ENCODE results near the gene SPAG16. TPM values are rescaled to one million over a fixed set of nuclear protein-coding genes. Genes with fewer than 3 reads are reported as not detected.
"Not testable (repeated sequence)": the region's sequence is repeated elsewhere in the genome, so short reads cannot be mapped to it uniquely, and the experiment has no call there.

Gene SPAG16
- total RNA-seq, 1 experiment from 2014 or later = 17.6 TPM

DNA sequence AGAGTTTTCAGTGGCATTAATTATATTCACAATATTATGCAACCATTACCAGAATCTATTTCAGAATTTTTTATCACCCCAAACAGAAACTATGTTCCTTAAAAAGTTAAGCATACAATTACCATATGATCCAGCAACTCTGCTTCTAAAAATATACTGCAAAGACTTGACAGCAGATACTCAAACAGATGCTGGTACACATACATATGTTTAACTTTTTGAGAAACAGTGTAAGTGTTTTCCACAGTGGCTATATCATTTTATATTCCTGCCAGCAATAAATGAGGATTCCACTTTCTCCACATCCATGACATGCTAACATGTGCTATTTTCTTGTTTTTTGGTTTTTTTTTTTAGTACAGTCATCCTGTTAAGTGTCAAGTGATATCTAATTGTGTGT, 687.3 kb downstream of the SPAG16 start:
- Histone ChIP-seq H3K27me3 (replicated peaks) (no peaks in the 10 kb centered on the region), H3K36me3 (no peaks in the 10 kb centered on the region), H3K4me1 (replicated peaks) (no peaks in the 10 kb centered on the region), H3K4me3 (no peak overlapping the region), H3K27ac (no peak overlapping the region), H3K9me3 (replicated peaks) (no peaks in the 10 kb centered on the region)
- no peak for DNase-seq (ENCODE audit: low read depth in 1 of 2, low spot score in 2 of 2)

DNA sequence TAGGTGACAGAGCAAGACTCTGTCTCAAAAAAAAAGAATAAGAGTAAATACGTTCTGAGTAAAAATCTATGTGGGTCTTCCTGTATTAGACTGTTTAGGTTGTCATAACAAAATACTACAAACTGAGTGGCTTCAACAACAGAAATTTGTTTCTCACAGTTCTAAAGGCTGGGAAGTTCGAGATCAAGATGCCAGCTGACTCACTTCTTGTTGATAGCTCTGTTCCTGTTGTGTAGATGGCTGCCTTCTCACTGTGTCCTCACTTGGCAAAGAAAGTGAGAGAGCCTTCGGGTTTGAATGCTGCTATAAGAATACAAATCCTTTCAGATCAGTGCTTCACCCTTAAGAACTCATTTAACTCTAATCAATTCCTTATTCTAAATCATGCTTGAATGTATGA, 696.6 kb downstream of the SPAG16 start:
- no peaks in the 10 kb centered on the region for H3K27me3 ChIP-seq (replicated peaks)
- no peaks in the 10 kb centered on the region for H3K9me3 ChIP-seq (replicated peaks)
- no peak overlapping the region for H3K4me3 ChIP-seq
- no peaks in the 10 kb centered on the region for H3K4me1 ChIP-seq (replicated peaks)
- no peak overlapping the region for H3K27ac ChIP-seq
- DNase-seq (ENCODE audit: low read depth in 1 of 2, low spot score in 2 of 2) = no peak
- H3K36me3 ChIP-seq = no peaks in the 10 kb centered on the region

DNA sequence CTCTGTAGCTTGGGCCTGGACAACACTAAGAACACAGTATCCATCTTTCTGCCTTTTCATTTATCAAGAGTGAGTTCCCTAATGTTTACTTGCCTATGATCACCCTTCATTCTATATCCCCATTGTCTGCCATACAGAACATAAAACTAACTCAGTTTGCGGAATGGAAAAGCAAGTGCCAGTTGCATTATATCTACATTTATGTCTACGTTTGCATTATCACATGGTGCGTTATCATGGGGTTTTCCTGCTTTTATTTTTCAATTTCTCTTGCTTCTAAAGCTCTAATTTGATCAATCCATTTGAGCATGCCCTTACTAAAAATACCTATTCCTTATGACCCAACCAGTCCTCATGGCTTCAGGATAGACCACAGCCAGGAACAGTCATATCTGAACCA, 704.9 kb downstream of the SPAG16 start:
- Histone ChIP-seq H3K27me3 (replicated peaks) (no peaks in the 10 kb centered on the region), H3K9me3 (replicated peaks) (no peaks in the 10 kb centered on the region), H3K36me3 (no peaks in the 10 kb centered on the region), H3K27ac (no peak overlapping the region), H3K4me3 (no peak overlapping the region), H3K4me1 (replicated peaks) (no peaks in the 10 kb centered on the region; the same call in 1 of the 2 replicates)
- no peak for DNase-seq (ENCODE audit: low read depth in 1 of 2, low spot score in 2 of 2)

DNA sequence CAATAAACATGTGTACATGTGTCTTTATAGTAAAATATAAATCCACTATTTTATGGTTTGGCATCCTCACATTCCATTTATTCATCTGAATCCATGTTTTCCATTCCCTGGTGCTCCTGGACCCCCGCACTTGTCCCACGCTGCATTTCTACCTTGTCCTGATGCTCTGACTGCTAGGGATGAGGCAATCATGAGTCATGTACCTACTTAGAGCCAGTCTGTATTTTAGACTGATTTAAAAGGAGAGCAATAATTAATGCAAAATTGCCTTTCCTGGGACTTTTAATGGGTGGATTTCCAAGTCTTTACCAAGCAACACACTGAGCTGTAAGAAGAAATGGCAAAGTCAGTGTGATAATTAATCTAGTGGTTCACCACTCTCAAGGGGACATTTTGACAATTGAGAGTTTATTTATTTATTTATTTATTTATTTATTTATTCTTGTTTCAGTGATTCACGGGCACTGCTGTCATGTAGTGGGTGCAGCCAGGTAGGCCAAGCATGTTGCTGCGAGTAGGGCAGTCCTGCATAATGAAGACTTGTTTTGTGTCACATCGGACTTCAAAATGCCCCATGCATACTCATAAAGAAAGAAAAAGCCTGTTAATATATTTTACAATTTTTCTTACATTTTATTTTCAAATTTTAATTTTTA, 707.3 kb downstream of the SPAG16 start:
- peaks cover 14% of the 10 kb centered on the region for H3K4me1 ChIP-seq (replicated peaks)
- H3K36me3 ChIP-seq = no peaks in the 10 kb centered on the region
- H3K9me3 ChIP-seq (replicated peaks) = no peaks in the 10 kb centered on the region
- H3K27me3 ChIP-seq (replicated peaks) = no peaks in the 10 kb centered on the region
- DNase-seq (ENCODE audit: low read depth in 1 of 2, low spot score in 2 of 2) = no peak
- H3K27ac ChIP-seq = no peak overlapping the region
- H3K4me3 ChIP-seq = no peak overlapping the region

DNA sequence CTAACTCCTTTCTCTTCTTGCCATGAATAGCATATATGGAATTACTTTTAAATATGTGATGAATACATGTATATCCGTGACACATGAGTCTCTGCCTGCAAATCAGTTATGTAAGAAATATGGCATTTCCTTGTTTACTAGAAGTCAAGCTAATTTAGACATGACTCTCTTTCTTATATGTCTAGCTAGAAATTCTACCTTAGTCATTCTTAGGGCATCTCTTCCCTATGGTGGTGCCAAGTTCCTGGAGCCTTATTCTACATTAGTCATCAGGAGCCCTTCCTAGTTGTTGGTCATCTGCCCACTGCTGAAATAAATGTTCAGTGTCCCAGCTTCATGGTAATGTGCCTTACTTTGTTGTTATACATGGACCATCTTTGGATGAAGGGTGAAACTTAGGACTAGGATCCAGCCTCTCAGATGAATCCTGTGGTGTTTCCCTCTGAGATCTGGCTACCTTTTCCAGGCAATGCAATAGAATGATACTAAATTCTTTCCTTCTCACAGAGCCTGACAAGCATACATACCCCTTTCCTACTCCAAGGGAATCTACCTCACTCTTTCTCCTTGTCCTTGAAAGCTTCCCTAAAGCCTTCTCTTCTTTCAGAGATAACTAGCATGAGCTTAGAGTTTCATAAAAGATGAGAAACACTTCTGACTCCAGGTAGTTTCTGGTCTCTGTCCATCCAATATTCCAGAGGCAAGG, 711.3 kb downstream of the SPAG16 start:
- Histone ChIP-seq H3K4me3 (no peak overlapping the region), H3K4me1 (replicated peaks) (peaks cover 14% of the 10 kb centered on the region), H3K27me3 (replicated peaks) (no peaks in the 10 kb centered on the region), H3K27ac (peak overlapping the region; percentile 29), H3K9me3 (replicated peaks) (no peaks in the 10 kb centered on the region), H3K36me3 (no peaks in the 10 kb centered on the region)
- peak; percentile 51 to 56 for DNase-seq (ENCODE audit: low read depth in 1 of 2, low spot score in 2 of 2)

DNA sequence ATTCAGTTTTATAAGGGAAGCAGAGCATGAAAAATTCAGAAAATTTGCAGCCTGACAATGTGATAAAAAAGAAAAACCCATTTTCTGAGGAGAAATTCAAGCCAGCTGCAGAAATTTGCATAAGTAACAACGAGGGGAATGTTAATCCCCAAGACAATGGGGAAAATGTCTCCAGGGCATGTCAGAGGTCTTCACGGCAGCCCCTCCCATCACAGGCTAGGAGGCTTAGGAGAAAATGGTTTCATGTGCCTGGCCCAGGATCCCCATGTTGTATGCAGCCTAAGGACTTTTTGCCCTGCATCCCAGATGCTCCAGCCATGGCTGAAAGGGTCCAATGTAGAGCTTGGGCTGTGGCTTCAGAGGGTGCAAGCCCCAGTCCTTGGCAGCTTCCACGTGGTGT, 714.7 kb downstream of the SPAG16 start:
- DNase-seq (ENCODE audit: low read depth in 1 of 2, low spot score in 2 of 2); H3K9me3 ChIP-seq (replicated peaks); H3K27me3 ChIP-seq (replicated peaks); H3K36me3 ChIP-seq; H3K27ac ChIP-seq; H3K4me3 ChIP-seq: not testable (repeated sequence)
- peaks cover 14% of the 10 kb centered on the region for H3K4me1 ChIP-seq (replicated peaks)

DNA sequence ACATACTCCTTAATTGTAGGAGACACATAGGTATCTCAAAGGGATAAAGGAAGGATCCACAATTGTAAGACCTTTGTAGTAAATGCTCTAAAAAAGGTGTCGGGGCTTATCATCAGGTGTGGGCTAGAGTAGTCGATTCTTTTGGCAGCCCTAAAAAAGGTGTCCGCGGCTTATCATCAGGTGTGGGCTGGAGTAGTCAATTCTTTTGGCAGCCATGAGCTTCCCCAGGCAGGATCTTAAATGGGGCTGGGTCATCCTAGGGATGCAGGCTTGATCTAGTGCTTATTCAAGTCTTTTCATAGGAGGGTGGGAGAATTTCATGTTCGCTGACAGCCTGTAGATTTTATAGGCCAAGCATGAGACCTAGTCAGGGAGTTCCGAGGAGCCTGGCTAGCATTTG, 720.2 kb downstream of the SPAG16 start:
- Histone ChIP-seq H3K36me3 (no peaks in the 10 kb centered on the region), H3K27ac (no peak overlapping the region), H3K4me3 (no peak overlapping the region), H3K9me3 (replicated peaks) (no peaks in the 10 kb centered on the region), H3K4me1 (replicated peaks) (no peaks in the 10 kb centered on the region), H3K27me3 (replicated peaks) (no peaks in the 10 kb centered on the region)
- DNase-seq (ENCODE audit: low read depth in 1 of 2, low spot score in 2 of 2) = no peak

DNA sequence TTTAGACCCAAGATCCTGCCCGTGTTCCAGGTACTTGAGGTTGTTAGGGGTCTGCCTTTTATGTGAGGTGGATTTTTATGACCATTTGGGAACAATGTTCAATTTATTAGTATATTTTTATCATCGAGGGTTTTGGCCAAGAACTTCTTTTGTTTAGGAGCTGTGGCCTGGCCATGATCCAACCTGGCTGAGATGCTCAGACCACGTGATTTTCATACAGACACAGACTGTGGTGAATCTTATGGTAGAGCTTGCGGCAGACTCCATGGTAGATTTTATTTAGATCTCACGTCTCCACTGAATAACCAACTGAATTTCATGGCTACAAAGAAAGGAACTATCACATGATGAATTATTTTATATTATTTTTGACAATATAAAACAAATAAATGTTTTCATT, 721.1 kb downstream of the SPAG16 start:
- H3K36me3 ChIP-seq = no peaks in the 10 kb centered on the region
- H3K27me3 ChIP-seq (replicated peaks) = no peaks in the 10 kb centered on the region
- no peaks in the 10 kb centered on the region for H3K4me1 ChIP-seq (replicated peaks)
- no peaks in the 10 kb centered on the region for H3K9me3 ChIP-seq (replicated peaks)
- DNase-seq (ENCODE audit: low read depth in 1 of 2, low spot score in 2 of 2) = no peak
- no peak overlapping the region for H3K4me3 ChIP-seq
- H3K27ac ChIP-seq = no peak overlapping the region

DNA sequence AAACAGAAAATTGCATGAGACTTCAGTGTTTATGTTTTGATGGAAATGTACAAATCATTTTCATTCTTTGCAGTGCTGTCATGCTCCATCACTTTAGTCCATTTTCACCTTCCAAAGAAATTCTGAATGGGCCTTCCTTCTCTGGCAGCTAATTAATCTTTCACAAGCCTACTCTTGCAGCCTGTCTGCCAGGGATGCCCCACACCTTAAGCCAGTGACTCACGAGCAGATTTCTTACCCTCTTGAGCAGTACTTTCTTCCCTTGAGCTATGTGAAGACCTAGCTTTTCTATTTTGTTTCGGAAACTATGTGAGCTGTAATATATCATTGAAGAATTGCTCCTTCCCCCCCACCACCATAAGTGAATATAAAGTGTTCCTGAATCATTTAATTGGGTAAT, 722.3 kb downstream of the SPAG16 start:
- Histone ChIP-seq H3K27ac (no peak overlapping the region), H3K36me3 (no peaks in the 10 kb centered on the region), H3K27me3 (replicated peaks) (no peaks in the 10 kb centered on the region), H3K4me3 (no peak overlapping the region), H3K9me3 (replicated peaks) (no peaks in the 10 kb centered on the region), H3K4me1 (replicated peaks) (no peaks in the 10 kb centered on the region)
- DNase-seq (ENCODE audit: low read depth in 1 of 2, low spot score in 2 of 2) = no peak

DNA sequence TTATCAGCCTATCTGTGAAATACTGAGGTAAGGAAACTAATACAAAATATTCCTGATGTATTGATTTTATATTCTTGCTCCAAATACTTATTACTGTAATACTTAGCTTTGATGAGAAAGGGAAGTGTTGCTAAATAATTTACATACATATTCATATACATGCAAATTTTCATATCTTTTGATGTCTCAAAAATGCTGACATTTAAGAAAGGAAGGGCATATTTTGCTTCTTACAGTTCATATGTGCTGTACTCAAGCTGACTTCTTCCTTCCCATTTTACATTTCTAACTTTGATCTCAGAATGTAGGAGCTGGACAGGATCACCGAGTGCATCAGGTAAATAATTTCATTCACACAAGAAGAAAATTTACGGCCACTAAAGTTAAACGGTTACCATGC, 727.4 kb downstream of the SPAG16 start:
- no peaks in the 10 kb centered on the region for H3K9me3 ChIP-seq (replicated peaks)
- DNase-seq (ENCODE audit: low read depth in 1 of 2, low spot score in 2 of 2) = no peak
- no peaks in the 10 kb centered on the region for H3K36me3 ChIP-seq
- no peaks in the 10 kb centered on the region for H3K27me3 ChIP-seq (replicated peaks)
- H3K4me1 ChIP-seq (replicated peaks) = no peaks in the 10 kb centered on the region
- no peak overlapping the region for H3K4me3 ChIP-seq
- no peak overlapping the region for H3K27ac ChIP-seq

DNA sequence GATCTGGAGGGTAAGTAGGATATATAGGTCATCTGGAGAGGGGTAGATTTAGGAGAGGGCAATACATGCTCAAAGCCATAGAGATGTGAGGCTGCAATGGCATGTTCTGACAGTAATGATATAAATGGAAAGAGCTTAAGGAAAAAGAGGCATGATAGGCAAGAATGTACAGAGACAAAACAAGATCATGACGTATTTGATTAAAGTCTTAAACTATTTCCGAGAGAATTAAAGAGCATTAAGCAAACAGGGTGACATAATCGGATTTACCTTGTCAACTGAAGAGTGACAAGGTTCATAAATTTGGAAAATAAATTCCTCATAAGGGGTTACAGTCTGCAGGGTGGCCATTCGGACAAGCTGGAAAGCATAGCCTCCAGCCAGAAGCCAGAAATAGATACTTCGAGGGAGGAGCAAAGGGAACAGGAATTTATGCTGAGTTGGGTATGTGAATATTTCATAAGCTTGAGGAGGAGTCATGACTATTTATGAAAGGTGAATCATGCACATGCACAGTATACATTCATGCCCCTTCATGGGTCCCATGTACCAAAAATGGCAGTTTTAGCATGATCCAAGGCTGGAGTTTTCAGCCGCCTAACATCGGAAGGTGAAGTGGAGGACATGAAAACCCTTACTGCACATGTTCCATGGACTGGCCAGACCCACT, 730.4 kb downstream of the SPAG16 start:
- no peaks in the 10 kb centered on the region for H3K36me3 ChIP-seq
- peaks cover 11% of the 10 kb centered on the region for H3K4me1 ChIP-seq (replicated peaks)
- H3K9me3 ChIP-seq (replicated peaks) = no peaks in the 10 kb centered on the region
- DNase-seq (ENCODE audit: low read depth in 1 of 2, low spot score in 2 of 2) = no peak
- H3K27ac ChIP-seq = no peak overlapping the region
- no peaks in the 10 kb centered on the region for H3K27me3 ChIP-seq (replicated peaks)
- no peak overlapping the region for H3K4me3 ChIP-seq

DNA sequence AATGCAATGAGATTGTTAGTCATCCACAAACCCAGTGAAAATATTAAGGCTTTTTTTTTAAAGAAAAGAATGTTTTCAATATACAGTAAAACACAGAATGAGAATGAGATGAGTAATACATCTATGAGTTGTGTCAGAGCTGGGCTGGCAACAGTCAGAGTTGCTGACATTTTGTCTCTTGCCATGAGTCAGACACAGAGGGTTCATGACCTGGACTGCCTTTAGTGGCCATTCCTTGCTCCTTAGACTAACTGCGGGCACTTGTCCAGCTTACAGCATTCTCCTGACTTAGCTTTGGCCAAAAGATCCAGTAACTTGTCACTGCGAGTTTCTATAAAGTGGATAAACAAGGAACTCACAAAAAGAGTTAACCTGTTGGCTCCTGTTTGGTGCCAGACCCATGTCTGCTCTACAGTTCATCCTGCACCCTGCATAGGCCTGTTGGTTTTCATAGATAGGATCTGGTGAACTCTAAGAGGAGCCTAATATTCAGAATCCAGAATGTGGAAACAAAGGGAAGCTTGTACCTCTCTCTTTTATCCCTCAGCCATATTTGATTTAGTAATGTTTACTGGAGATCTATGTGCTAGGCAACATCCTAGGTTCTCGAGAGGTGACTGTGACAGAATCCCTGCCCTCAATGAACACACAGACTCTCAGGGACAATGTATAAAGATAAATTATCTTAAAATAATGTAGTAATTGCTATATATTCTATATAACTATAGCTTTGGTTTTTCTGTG, 735.1 kb downstream of the SPAG16 start:
- H3K4me3 ChIP-seq = no peak overlapping the region
- no peaks in the 10 kb centered on the region for H3K9me3 ChIP-seq (replicated peaks)
- H3K27ac ChIP-seq = peak overlapping the region; percentile 74
- H3K36me3 ChIP-seq = no peaks in the 10 kb centered on the region
- peaks cover 13% of the 10 kb centered on the region for H3K4me1 ChIP-seq (replicated peaks)
- DNase-seq (ENCODE audit: low read depth in 1 of 2, low spot score in 2 of 2) = peak; percentile 73 to 88
- H3K27me3 ChIP-seq (replicated peaks) = no peaks in the 10 kb centered on the region

DNA sequence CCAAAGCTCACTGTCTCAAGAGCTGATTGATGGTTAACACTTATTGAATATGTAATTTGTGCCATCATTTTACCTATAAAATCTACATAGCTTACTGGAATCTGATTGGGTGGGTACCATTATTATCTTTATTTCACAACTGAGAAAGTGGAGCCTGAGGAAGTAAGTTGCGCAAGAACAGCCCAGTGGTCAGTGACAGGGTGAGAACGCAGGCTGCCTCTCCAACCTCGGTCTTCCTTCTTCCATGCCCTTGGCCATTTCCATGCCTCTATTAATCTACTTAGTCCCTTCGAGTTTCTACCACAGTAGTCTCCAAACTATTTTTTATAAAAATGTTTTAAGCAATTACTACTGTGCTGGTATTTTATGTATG, 735.7 kb downstream of the SPAG16 start:
- no peaks in the 10 kb centered on the region for H3K9me3 ChIP-seq (replicated peaks)
- peaks cover 13% of the 10 kb centered on the region for H3K4me1 ChIP-seq (replicated peaks)
- no peaks in the 10 kb centered on the region for H3K27me3 ChIP-seq (replicated peaks)
- H3K27ac ChIP-seq = peak overlapping the region; percentile 74
- H3K36me3 ChIP-seq = no peaks in the 10 kb centered on the region
- DNase-seq (ENCODE audit: low read depth in 1 of 2, low spot score in 2 of 2) = no peak
- no peak overlapping the region for H3K4me3 ChIP-seq

DNA sequence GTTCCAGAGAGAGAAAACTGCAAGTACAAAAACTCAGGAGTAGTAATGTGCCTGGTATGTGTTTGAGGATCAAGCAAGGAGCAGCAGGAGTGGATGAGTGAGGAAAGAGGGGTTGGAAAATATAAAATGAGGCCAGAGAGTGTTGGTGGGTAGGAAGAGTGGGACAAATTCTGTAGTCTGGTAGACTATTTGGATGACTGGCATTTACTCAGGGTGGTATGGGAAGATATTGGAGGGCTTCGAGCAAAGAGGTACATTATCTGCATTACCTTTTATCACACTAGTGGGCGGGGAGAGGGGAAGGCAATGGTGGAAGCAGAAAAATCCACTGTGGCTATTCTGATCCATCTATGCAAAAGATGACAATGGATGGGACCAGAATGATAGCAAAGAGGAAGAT, 744.9 kb downstream of the SPAG16 start:
- no peak for DNase-seq (ENCODE audit: low read depth in 1 of 2, low spot score in 2 of 2)
- H3K27me3 ChIP-seq (replicated peaks) = no peaks in the 10 kb centered on the region
- no peaks in the 10 kb centered on the region for H3K9me3 ChIP-seq (replicated peaks)

More for the DNA sequence above, 744.9 kb downstream of the SPAG16 start:
- Histone ChIP-seq H3K4me3 (no peak overlapping the region), H3K4me1 (replicated peaks) (no peaks in the 10 kb centered on the region), H3K36me3 (no peaks in the 10 kb centered on the region), H3K27ac (no peak overlapping the region)
